K562 (cell line): ENCODE data around the gene CDK11A. TPM values are rescaled to one million over a fixed set of nuclear protein-coding genes. Genes with fewer than 3 reads are reported as not detected.
A peak's percentile ranks its signal among the peaks of the same experiment; 100 is the strongest.

Experiments used
- ATF1 ChIP-seq, 2 experiments: fragments of 450-650 bp in 1 of 2; IDR thresholded peaks; 2 replicates each; pipeline ENCODE4 v1.6.1; 2016; ENCODE audit warnings: missing compliant biosample characterization in 1 of 2, missing genetic modification characterization in 1 of 2
- CREB1 ChIP-seq, 2 experiments: sonication (generic) in 1 of 2; formaldehyde crosslinking in 1 of 2; IDR thresholded peaks; 2 replicates each; pipeline versions ENCODE4 v1.6.1 to v1.8.0; 2012 to 2022; ENCODE audit warnings: inconsistent platforms in 1 of 2, mild to moderate bottlenecking in 1 of 2, missing genetic modification reagents in 1 of 2, moderate library complexity in 1 of 2
- CREM ChIP-seq: IDR thresholded peaks from 2 replicates; pipeline ENCODE4 v1.6.1; 2014; ENCODE audit warnings: antibody characterized with exemption, low read depth
- EP300 ChIP-seq: IDR thresholded peaks from 2 replicates; pipeline ENCODE4 v1.6.1; 2012; ENCODE audit warnings: low read length, improper control_type of control experiment
- ESRRA ChIP-seq: fragments of 450-650 bp; IDR thresholded peaks from 2 replicates; pipeline ENCODE4 v1.6.1; 2014; ENCODE audit warnings: low read depth, mild to moderate bottlenecking, moderate library complexity, borderline replicate concordance
- MAFG ChIP-seq: fragments of 450-650 bp; conservative IDR thresholded peaks from 2 replicates; pipeline ENCODE4 v1.6.1; 2016; ENCODE audit warnings: missing genetic modification characterization, missing compliant biosample characterization
- MTA3 ChIP-seq: fragments of 450-650 bp; formaldehyde crosslinking; IDR thresholded peaks from 2 replicates; pipeline ENCODE4 v1.6.1; 2017; ENCODE audit warnings: mild to moderate bottlenecking, borderline replicate concordance
- RNF2 ChIP-seq: sonication (generic); IDR thresholded peaks from 2 replicates; pipeline ENCODE4 v1.6.1; 2016
- SIN3A ChIP-seq, 2 experiments: fragments of 150-350 bp in 1 of 2; IDR thresholded peaks; 2 replicates each; pipeline ENCODE4 v1.6.1; 2011 to 2016; ENCODE audit warnings: borderline replicate concordance in 2 of 2, low read depth in 2 of 2, low read length in 2 of 2, mild to moderate bottlenecking in 2 of 2, moderate library complexity in 2 of 2; ENCODE audit not compliant: control insufficient read depth in 1 of 2
- SOX6 ChIP-seq: fragments of 450-650 bp; IDR thresholded peaks from 2 replicates; pipeline ENCODE4 v1.6.1; 2014; ENCODE audit warnings: mild to moderate bottlenecking
- SPI1 ChIP-seq: IDR thresholded peaks from 2 replicates; pipeline ENCODE4 v1.6.1; 2011; ENCODE audit warnings: low read depth, low read length, control low read depth, borderline replicate concordance
- YY1 ChIP-seq, 3 experiments: IDR thresholded peaks; 2 replicates each; pipeline ENCODE4 v1.6.1; 2011; ENCODE audit warnings: low read length in 2 of 3, mild to moderate bottlenecking in 2 of 3, moderate library complexity in 2 of 3, borderline replicate concordance in 1 of 3, control low read depth in 1 of 3, low read depth in 1 of 3; ENCODE audit not compliant: insufficient read depth in 3 of 3, insufficient replicate concordance in 2 of 3, control insufficient read depth in 1 of 3, insufficient read length in 1 of 3; ENCODE audit errors: extremely low read depth in 1 of 3
- ZNF263 ChIP-seq: sonication (generic); formaldehyde crosslinking; IDR thresholded peaks from 2 replicates; pipeline ENCODE4 v1.8.0; 2022; ENCODE audit warnings: mild to moderate bottlenecking, missing genetic modification reagents, borderline replicate concordance
- ZNF324 ChIP-seq: fragments of 250-450 bp; sonication (Bioruptor Pico); IDR thresholded peaks from 2 replicates; pipeline ENCODE4 v1.4.0; 2020; ENCODE audit warnings: mild to moderate bottlenecking
- ZNF583 ChIP-seq: fragments of 250-450 bp; sonication (Bioruptor Pico); IDR thresholded peaks from 2 replicates; pipeline ENCODE4 v1.4.0; 2020
- polyA plus RNA-seq, 8 experiments: library from polyadenylated mRNA; depleted of rRNA in 4 of 8; stranded (reverse) in 5 of 8; unstranded in 3 of 8; fragments of >200 nt; fragmentation: Nextera tagmentation in 2 of 8; fragmentation: Illumina TruSeq in 1 of 8; extraction: Ambion mirVana in 2 of 8; extraction: Trizol in 1 of 8; gene quantifications; 2 replicates each; pipeline versions ENCODE4 v1.2.1 to v1.2.3, GENCODE V29; 2011 to 2014; ENCODE audit warnings: inconsistent platforms in 1 of 8, missing spikeins in 1 of 8
- total RNA-seq, 7 experiments: library from RNA; depleted of rRNA in 6 of 7; stranded (reverse); fragments of >200 nt in 6 of 7; fragmentation: Illumina TruSeq in 2 of 7; extraction: Trizol in 2 of 7; gene quantifications; 2 replicates each; pipeline versions ENCODE4 v1.2.1 to v1.2.3, GENCODE V29; 2011 to 2021; ENCODE audit warnings: low replicate concordance in 1 of 7
- TF ChIP-seq, protein P1 (sequence below), 2 experiments: fragments of 450-650 bp; IDR thresholded peaks; 2 replicates each; pipeline ENCODE4 v1.6.1; 2018; ENCODE audit warnings: mild to moderate bottlenecking in 2 of 2, low read depth in 1 of 2; ENCODE audit not compliant: partially characterized antibody in 2 of 2
- TF ChIP-seq, protein P2 (sequence below): sonication (generic); formaldehyde crosslinking; IDR thresholded peaks from 2 replicates; pipeline ENCODE4 v1.4.0; 2020; ENCODE audit warnings: mild to moderate bottlenecking, missing genetic modification reagents
- TF ChIP-seq, protein P3 (sequence below): fragments of 450-650 bp; IDR thresholded peaks from 2 replicates; pipeline ENCODE4 v1.6.1; 2016

CDK11A gene
- total and polyA plus RNA-seq, 9 of the 15 experiments (the other 6 are each of a cell fraction or from before 2014, with no cell fraction given): 4.5 to 71.0 (median 43.9) TPM

DNA sequence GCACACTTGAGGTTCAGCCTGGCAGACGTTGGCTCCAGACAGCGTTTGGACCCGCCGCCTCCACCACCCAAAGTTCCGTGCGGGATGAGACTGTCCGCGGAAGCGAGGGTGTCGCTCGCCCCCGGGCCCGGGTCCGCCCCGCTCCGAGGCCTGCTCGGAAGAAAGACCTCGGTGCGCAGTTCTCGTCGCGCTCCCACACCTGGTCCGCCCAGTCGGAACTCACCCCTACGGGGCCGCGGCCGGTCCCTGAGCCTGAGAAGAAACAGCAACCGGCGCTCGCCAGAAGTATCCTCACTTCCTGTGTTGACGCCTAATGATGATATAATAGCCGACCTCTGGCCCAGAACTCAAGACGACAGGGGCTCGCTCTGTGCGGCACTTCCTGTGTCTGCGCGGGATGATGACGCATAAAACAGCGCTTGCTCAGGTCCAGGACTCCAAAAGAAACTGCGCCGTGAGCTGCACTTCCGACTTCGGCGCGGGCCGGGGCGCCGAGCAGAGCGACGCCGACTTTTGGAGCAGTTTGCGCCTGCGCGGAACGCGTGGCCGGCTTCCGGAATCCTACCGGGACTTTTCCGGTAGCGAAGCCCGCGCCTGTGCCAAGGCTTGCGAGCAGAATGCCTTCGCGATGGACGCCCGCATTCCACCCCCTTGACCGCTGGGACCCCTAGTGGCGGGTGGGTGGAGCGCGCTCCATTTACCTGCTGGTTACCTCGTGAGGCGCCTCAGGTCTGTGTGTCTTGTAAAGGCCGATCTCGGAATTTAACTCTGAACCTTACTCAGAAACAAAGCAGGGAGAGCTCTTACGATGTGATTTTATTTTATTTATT is at the start of gene CDK11A (continued):
- TF ChIP-seq EP300 (peak; percentile 62), MTA3 (peak; percentile 75; the same call in 1 of the 2 replicates), SIN3A (IDR thresholded peaks at IDR 0.05; ENCODE audit: borderline replicate concordance in 2 of 2, control insufficient read depth in 1 of 2, low read depth in 2 of 2, low read length in 2 of 2) (peak; percentile 96), ZNF583 (CRISPR knock-in tag) (0 out of 2 replicates have a peak, but pooled peaks have one; percentile 12), CREM (peak; percentile 99), SOX6 (peak; percentile 79; the same call in 1 of the 2 replicates), ATF1 (CRISPR knock-in tag; IDR thresholded peaks at IDR 0.05) (peak; percentile 93), ATF1 (tag; IDR thresholded peaks at IDR 0.05) (peak; percentile 99), CREB1 (IDR thresholded peaks at IDR 0.05) (peak; percentile 98), CREB1 (CRISPR knock-in tag; IDR thresholded peaks at IDR 0.05) (peak; percentile 98), YY1 (IDR thresholded peaks at IDR 0.05; ENCODE audit: borderline replicate concordance in 1 of 3, control insufficient read depth in 1 of 3, extremely low read depth in 1 of 3, insufficient read depth in 3 of 3, insufficient read length in 1 of 3, insufficient replicate concordance in 2 of 3, low read depth in 1 of 3, low read length in 2 of 3) (peak in 1 of 3 experiments; percentile 32), SPI1 (peak; percentile 79), RNF2 (0 out of 2 replicates have a peak, but pooled peaks have one; percentile 36), ZNF263 (CRISPR knock-in tag) (peak; percentile 15; the same call in 1 of the 2 replicates), ESRRA (peak; percentile 86), MAFG (tag) (peak; percentile 46; the same call in 1 of the 2 replicates), ZNF324 (CRISPR knock-in tag) (0 out of 2 replicates have a peak, but pooled peaks have one; percentile 29)
- TF ChIP-seq, protein P1, sequence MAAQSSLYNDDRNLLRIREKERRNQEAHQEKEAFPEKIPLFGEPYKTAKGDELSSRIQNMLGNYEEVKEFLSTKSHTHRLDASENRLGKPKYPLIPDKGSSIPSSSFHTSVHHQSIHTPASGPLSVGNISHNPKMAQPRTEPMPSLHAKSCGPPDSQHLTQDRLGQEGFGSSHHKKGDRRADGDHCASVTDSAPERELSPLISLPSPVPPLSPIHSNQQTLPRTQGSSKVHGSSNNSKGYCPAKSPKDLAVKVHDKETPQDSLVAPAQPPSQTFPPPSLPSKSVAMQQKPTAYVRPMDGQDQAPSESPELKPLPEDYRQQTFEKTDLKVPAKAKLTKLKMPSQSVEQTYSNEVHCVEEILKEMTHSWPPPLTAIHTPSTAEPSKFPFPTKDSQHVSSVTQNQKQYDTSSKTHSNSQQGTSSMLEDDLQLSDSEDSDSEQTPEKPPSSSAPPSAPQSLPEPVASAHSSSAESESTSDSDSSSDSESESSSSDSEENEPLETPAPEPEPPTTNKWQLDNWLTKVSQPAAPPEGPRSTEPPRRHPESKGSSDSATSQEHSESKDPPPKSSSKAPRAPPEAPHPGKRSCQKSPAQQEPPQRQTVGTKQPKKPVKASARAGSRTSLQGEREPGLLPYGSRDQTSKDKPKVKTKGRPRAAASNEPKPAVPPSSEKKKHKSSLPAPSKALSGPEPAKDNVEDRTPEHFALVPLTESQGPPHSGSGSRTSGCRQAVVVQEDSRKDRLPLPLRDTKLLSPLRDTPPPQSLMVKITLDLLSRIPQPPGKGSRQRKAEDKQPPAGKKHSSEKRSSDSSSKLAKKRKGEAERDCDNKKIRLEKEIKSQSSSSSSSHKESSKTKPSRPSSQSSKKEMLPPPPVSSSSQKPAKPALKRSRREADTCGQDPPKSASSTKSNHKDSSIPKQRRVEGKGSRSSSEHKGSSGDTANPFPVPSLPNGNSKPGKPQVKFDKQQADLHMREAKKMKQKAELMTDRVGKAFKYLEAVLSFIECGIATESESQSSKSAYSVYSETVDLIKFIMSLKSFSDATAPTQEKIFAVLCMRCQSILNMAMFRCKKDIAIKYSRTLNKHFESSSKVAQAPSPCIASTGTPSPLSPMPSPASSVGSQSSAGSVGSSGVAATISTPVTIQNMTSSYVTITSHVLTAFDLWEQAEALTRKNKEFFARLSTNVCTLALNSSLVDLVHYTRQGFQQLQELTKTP (IDR thresholded peaks at IDR 0.05; ENCODE audit: low read depth in 1 of 2, partially characterized antibody in 2 of 2): peak in 1 of 2 experiments; percentile 75
- TF ChIP-seq, protein P2, sequence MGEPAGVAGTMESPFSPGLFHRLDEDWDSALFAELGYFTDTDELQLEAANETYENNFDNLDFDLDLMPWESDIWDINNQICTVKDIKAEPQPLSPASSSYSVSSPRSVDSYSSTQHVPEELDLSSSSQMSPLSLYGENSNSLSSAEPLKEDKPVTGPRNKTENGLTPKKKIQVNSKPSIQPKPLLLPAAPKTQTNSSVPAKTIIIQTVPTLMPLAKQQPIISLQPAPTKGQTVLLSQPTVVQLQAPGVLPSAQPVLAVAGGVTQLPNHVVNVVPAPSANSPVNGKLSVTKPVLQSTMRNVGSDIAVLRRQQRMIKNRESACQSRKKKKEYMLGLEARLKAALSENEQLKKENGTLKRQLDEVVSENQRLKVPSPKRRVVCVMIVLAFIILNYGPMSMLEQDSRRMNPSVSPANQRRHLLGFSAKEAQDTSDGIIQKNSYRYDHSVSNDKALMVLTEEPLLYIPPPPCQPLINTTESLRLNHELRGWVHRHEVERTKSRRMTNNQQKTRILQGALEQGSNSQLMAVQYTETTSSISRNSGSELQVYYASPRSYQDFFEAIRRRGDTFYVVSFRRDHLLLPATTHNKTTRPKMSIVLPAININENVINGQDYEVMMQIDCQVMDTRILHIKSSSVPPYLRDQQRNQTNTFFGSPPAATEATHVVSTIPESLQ: peak; percentile 58; the same call in 1 of the 2 replicates
- TF ChIP-seq, protein P3, sequence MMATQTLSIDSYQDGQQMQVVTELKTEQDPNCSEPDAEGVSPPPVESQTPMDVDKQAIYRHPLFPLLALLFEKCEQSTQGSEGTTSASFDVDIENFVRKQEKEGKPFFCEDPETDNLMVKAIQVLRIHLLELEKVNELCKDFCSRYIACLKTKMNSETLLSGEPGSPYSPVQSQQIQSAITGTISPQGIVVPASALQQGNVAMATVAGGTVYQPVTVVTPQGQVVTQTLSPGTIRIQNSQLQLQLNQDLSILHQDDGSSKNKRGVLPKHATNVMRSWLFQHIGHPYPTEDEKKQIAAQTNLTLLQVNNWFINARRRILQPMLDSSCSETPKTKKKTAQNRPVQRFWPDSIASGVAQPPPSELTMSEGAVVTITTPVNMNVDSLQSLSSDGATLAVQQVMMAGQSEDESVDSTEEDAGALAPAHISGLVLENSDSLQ: peak; percentile 69
